NOMO-1 (cell line): ENCODE data around the gene PAXX.
"Not testable (repeated sequence)": the region's sequence is repeated elsewhere in the genome, so short reads cannot be mapped to it uniquely, and the experiment has no call there.

Experiments
- DNase-seq, 2 experiments: peaks; one replicate each; lab custom pipeline; 2025; ENCODE audit not compliant: unreplicated experiment in 2 of 2; lab: John Stamatoyannopoulos, UW

PAXX gene

DNA sequence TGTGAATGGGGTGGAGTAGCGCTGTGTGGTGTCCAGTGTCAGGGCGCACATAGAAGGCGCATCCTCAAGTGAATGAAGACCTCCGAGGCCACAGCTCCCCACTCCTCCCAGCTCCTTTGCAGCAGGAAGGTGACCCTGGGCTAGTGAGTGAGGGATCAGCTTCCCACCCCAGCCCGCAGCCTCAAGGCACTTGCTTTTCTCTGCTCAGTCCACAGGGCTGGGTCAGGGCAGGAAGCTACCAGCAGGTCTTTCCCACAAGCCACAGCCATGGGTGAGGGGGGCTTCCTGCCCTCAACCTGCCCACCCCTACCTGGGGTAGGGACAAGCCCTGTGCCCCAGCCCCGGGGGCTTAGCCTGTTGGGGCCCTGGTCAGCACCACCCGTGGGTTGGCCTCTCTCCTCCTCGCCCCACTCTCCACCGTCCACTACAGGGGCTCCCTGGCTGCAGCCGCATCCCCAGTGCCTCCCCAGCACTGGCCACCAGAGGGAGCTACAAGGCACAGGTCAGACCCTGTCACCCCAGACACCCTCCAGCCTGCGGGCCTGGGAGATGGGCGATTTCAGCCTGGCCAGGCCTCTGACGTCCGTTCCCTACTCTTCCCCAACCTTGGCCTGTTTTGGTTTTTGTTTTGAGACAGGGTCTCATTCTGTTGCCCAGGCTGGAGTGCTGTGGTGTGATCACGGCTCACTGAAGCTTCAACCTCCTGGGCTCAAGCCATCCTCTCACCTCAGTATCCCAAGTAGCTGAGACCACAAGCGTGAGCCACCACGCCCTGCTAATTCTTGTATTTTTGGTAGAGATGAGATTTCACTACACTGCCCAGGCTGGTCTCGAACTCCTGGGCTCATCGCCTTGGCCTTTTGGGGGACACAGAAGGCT, 37.1 kb downstream of the PAXX start:
- DNase-seq = peak; percentile 75 to 79

- no peak for DNase-seq
Observed at GRCh38 chr9:137030006-137030405, 37.8 kb downstream of the PAXX start.

GRCh38 chr9:137030538-137031527, 38.6 kb downstream of the PAXX start:
- DNase-seq = peak; percentile 87 to 95

- peak; percentile 36 to 54 for DNase-seq
Observed at GRCh38 chr9:137031904-137032640, 39.9 kb downstream of the PAXX start, which contains the start of gene FUT7. TSS of gene FUT7 (minus strand) at chr9:137032088. CDS start at chr9:137031991, 97 bp downstream.

- peak; percentile 76 to 80 for DNase-seq
Observed at GRCh38 chr9:137032858-137033257, 40.6 kb downstream of the PAXX start.

DNA sequence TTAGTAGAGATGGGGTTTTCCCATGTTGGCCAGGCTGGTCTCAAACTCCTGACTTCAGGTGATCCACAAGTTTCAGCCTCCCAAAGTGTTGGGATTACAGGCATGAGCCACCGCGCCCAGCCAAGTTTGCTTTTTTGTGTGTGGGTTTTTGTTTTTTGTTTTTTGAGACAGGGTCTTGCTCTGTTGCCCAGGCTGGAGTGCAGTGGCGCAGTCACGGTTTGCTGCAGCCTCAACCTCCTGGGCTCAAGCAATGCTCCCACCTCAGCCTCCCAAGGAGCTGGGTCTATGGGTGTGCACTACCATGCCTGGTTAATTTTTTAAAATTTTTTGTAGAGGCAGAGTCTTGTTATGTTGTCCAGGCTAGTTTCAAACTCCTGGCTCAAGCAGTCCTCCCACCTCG, 41.3 kb downstream of the PAXX start:
- not testable (repeated sequence) for DNase-seq

DNA sequence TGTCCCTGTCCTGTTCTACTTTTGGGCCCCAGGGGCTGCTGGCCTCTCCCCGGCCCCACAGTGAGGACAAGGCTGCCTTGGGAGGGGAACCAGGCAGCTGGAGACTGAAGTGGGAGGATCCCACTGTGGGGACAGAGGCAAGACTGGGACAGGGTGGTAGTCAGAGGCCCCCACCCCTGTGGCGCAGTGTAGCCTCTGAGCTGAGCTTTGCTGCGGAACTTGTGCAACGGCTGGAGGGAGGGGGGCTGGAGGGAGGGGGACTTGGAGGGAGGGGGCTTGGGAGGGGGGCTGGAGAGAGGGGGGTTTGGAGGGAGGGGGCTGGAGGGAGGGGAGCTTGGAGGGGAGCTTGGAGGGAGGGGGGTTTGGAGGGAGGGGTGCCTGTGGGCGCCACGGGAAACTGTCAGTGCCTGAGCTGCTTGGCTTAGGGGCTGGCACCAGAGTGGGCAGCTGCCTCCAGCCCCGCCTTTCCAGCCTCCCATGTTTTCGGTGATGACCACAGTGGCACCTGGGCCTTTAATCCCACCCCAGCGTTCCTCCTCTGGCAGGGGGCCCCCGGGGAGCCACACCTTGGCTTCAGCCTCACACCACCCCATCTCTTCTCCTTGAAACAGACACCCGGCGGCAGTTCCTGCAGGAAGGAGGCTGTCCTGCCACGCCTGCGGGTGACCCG, 42.0 kb downstream of the PAXX start:
- DNase-seq = peak; percentile 55 to 90

DNA sequence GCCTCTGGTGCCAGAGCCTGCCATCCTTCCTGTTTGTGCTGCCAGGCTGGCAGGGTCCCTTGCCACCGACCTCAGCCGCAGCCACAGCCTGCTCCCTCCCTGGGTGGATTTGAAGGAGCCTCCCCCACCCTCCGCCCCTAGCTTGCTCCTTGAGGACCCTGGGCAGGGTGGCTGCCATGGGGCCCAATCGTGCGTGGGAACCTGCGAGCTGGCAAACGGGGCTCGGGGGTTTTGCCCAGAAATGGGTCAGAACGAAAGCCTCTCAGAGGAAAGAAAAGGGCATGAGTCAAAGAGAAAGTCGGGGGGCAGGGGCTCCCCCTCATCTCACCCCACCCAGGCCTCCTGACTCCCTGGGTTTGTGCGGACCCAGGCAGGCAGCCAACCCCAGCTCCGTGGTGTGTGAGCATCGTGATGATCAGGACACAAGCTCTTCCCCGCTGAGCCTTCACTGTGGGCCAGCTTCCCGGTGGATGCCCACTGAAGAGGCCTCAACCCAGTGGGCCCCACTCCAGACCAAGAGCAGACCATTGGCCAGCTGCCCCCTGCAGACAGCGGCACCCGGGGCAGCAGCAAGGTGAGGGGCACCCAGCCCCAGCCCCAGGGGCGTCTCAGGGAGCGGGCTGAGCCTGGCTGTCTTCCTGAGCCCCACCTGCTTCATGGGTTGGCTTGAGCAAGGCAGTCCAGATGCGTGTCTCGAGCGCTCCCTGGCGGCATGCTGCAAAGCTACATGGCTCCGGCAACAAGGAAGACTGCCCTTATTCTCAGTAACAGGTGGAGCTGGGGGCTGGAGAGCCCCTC, 42.7 kb downstream of the PAXX start:
- peak; percentile 86 to 90 for DNase-seq

- DNase-seq = no peak
Observed at GRCh38 chr9:137035507-137035834, 43.2 kb downstream of the PAXX start.

GRCh38 chr9:137035937-137036336, 43.7 kb downstream of the PAXX start:
- no peak for DNase-seq

- DNase-seq = no peak
Observed at GRCh38 chr9:137037035-137037434, 44.8 kb downstream of the PAXX start.

GRCh38 chr9:137037483-137037882, 45.3 kb downstream of the PAXX start:
- no peak for DNase-seq

DNA sequence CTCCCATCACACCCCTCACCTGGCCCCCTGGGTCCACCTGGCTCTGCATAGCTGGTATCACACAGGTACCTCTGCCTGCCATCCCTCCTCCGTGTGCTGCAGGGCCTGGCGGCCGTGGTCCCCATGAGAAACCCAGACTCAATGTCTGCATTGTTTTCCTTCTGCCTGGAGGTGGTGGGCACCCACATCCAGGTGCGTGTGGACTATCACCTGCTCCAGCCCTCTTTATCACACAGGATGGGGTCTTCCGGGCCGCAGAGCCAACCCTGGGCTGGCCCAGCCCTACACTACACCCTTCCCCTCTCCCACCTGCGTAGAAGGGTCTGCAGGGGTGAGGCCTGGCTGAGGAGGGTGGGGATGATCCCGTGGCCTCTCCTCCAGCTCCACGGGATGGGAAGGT, 46.7 kb downstream of the PAXX start:
- DNase-seq = no peak

- DNase-seq = no peak
Observed at GRCh38 chr9:137039611-137040366, 47.6 kb downstream of the PAXX start.

GRCh38 chr9:137040568-137040967, 48.3 kb downstream of the PAXX start:
- DNase-seq = no peak

- no peak for DNase-seq
Observed at GRCh38 chr9:137041124-137041523, 48.9 kb downstream of the PAXX start.

DNA sequence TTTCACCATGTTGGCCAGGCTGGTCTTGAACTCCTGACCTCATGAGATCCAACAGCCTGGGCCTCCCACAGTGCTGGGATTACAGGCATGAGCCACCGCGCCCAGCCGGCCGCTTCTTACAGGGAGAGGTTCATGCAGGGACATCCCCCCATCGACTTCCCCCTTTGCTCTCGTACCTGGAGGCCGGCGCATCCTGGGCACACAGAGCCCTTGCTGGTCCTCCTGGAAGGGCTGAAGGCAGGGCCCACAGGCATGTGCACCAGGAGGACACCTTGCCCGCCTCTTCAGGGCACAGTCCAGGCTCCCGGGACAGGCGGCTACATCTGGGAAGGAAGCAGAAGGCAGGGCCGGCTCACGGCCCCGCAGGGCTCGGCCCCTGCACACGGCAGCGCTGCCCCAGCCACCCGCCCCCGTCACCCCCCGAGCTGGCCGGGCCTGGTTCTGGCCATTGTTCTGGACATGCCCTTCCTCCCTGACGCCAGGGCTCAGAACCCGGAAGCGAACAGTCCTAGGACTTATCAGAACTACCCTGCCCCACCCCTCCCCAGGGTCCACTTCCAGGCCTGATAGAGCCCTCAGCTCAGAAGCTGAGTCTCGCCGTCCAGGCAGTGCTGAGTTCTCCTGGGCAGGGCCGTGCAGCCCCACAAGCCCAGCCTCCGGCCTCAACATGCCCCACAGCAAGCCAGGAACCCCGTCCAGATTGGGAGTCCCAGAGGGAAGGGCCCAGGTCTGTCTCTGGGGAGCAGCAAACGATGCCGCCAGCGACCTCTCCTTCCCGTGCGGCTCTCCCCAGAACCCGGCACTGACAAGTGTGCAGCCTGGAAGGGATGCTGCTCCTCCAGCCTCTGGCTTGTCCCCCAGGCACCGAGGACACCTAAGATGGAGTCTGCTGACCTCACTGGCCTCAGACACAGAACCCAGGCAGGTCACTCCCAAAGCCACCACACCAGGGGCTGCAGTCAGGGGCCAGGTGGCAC, 50.8 kb downstream of the PAXX start:
- no peak for DNase-seq
